ENCODE measurements around the gene IFNK.

The IFNK gene

DNA sequence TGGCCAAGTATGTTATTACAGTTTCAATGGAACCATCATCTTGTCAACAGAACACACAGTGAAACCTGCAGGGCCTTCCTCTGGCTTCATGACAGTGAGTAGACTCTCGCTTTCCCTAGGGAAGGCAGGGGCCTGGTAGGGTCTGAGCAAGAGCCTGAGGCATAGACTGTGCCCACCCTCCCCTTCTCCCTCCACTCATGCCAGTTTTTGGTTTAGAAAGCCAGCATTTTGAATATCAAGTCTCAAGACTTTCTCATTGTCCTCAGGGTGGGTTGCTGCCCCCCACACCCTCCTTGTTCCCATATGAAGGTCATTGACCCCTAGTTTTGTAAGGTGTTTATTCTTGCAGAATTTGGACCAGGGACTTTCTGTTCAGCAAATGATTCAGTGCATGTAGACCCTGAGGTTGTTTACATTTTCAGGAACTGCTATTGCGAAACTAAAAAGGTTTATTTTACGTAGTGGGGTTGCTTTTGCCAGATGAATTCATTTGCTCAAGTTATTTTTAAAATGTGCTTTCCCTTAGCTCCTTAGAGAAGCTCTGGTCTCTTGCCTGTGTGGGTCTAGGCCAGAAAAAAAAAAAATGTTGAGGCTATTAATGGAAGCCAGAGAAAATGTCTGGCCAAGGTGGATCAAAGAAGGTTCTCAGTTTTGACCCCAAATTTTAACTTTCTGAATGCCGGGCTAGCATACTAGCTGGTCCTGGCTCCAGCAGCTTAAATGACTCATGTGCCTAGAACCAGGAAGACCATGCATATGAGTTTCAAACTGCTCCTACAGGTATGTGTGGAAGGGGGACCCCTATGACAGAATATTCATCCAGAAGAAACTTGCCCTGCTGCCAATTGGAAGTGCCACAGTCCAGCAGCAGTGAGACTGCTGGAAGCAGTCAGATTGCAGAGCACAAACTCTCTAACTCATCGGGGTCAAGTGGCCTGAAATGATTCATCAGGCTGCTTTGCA, 15.7 kb downstream of the IFNK start:
- H3K9me3 Mint-ChIP-seq: no peaks in the 10 kb centered on the region
- peaks cover 14% of the 10 kb centered on the region for H3K4me1 Mint-ChIP-seq
- no peaks in the 10 kb centered on the region for H3K27me3 Mint-ChIP-seq
- no peak overlapping the region for H3K4me3 Mint-ChIP-seq
- H3K36me3 Mint-ChIP-seq: peaks cover 16% of the 10 kb centered on the region
- no peak overlapping the region for H3K27ac Mint-ChIP-seq
- no peak for ATAC-seq

GRCh38 chr9:27540502-27540901, 16.4 kb downstream of the IFNK start:
- no peaks in the 10 kb centered on the region for H3K27me3 Mint-ChIP-seq
- ATAC-seq: no peak
- no peaks in the 10 kb centered on the region for H3K9me3 Mint-ChIP-seq
- H3K36me3 Mint-ChIP-seq: peaks cover 22% of the 10 kb centered on the region
- no peak overlapping the region for H3K27ac Mint-ChIP-seq
- peaks cover 12% of the 10 kb centered on the region for H3K4me1 Mint-ChIP-seq
- no peak overlapping the region for H3K4me3 Mint-ChIP-seq

DNA sequence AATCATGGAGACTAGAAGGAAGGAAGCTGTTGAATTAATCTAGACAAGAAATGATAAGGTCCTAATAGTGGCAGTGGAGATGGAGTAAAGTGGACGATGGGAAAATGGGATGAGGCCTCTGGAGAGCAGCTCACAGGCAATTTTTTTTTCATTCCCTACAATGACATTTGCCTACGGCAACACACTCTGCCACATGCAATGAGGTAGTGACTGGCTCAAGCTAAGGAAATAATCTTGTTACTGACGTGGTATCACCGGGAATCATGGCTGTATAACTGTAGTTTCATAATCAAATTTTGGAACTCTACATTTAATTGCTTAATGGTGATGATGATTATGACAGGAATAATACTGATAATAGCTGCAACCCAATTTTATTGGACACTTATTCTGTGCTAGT, 17.6 kb downstream of the IFNK start:
- no peak for ATAC-seq
- Mint-ChIP-seq H3K36me3 (peaks cover 25% of the 10 kb centered on the region), H3K27me3 (no peaks in the 10 kb centered on the region), H3K4me3 (no peak overlapping the region), H3K9me3 (no peaks in the 10 kb centered on the region), H3K4me1 (peaks cover 5% of the 10 kb centered on the region), H3K27ac (no peak overlapping the region)

- Mint-ChIP-seq H3K36me3 (peaks cover 25% of the 10 kb centered on the region), H3K4me1 (peaks cover 5% of the 10 kb centered on the region), H3K9me3 (no peaks in the 10 kb centered on the region), H3K4me3 (no peak overlapping the region), H3K27ac (no peak overlapping the region), H3K27me3 (no peaks in the 10 kb centered on the region)
- no peak for ATAC-seq
Measured at GRCh38 chr9:27542508-27542907, 18.4 kb downstream of the IFNK start.

GRCh38 chr9:27545471-27545870, 21.4 kb downstream of the IFNK start:
- Mint-ChIP-seq H3K27ac (no peak overlapping the region), H3K9me3 (no peaks in the 10 kb centered on the region), H3K36me3 (peaks cover 25% of the 10 kb centered on the region), H3K4me3 (no peak overlapping the region), H3K27me3 (no peaks in the 10 kb centered on the region), H3K4me1 (no peaks in the 10 kb centered on the region)
- no peak for ATAC-seq

GRCh38 chr9:27548055-27548741, 24.1 kb downstream of the IFNK start:
- Mint-ChIP-seq H3K4me3 (no peak overlapping the region), H3K27ac (no peak overlapping the region), H3K4me1 (no peaks in the 10 kb centered on the region), H3K9me3 (no peaks in the 10 kb centered on the region), H3K36me3 (peaks cover 41% of the 10 kb centered on the region), H3K27me3 (no peaks in the 10 kb centered on the region)
- peak; percentile 58 for ATAC-seq

- H3K27ac Mint-ChIP-seq: no peak overlapping the region
- no peaks in the 10 kb centered on the region for H3K27me3 Mint-ChIP-seq
- no peak for ATAC-seq
- no peak overlapping the region for H3K4me3 Mint-ChIP-seq
- no peaks in the 10 kb centered on the region for H3K4me1 Mint-ChIP-seq
- H3K9me3 Mint-ChIP-seq: no peaks in the 10 kb centered on the region
- peaks cover 43% of the 10 kb centered on the region for H3K36me3 Mint-ChIP-seq
Measured at GRCh38 chr9:27549196-27549755, 25.2 kb downstream of the IFNK start.

DNA sequence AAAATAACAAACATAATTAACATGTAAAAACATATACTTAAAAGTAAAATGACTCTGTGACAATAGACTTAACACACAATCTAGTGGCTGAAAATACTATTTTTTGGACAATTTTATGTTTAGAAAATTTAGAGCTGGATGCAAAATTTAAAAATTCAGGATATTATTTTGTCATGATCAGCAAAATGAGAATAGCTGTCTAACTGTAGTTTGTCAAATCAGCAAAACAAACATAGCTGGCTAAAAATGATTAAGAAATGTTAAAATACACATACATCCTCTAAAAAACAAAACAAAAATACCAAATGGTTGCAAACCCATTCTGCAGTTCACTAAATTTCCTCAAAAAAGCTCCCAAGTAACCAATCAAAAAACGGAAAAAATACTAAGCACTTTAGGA, 30.6 kb downstream of the IFNK start:
- peaks cover 31% of the 10 kb centered on the region for H3K36me3 Mint-ChIP-seq
- ATAC-seq: no peak
- H3K4me1 Mint-ChIP-seq: no peaks in the 10 kb centered on the region
- no peak overlapping the region for H3K4me3 Mint-ChIP-seq
- no peaks in the 10 kb centered on the region for H3K27me3 Mint-ChIP-seq
- no peaks in the 10 kb centered on the region for H3K9me3 Mint-ChIP-seq
- no peak overlapping the region for H3K27ac Mint-ChIP-seq

DNA sequence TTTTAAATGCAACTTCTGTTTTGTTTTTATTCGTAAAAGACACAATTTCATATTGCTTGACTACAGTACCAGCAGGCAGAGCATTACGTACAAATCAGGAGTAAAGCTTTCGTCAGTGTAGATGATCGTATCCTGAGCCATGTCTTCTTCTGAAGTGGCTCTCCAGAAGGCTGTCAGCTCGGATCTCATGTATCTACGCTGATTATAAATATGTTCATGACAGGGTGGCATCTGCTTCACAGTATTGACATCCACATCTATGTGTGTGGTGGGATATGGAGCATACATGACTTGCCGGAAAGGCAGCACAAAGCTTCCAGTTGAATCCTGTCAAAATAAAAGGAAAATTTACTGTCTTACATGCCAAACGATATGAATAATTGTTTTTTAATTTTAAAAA, 32.4 kb downstream of the IFNK start:
- H3K27me3 Mint-ChIP-seq: no peaks in the 10 kb centered on the region
- no peak overlapping the region for H3K27ac Mint-ChIP-seq
- H3K36me3 Mint-ChIP-seq: peaks cover 22% of the 10 kb centered on the region
- peaks cover 2% of the 10 kb centered on the region for H3K4me1 Mint-ChIP-seq
- ATAC-seq: no peak
- no peak overlapping the region for H3K4me3 Mint-ChIP-seq
- H3K9me3 Mint-ChIP-seq: no peaks in the 10 kb centered on the region

DNA sequence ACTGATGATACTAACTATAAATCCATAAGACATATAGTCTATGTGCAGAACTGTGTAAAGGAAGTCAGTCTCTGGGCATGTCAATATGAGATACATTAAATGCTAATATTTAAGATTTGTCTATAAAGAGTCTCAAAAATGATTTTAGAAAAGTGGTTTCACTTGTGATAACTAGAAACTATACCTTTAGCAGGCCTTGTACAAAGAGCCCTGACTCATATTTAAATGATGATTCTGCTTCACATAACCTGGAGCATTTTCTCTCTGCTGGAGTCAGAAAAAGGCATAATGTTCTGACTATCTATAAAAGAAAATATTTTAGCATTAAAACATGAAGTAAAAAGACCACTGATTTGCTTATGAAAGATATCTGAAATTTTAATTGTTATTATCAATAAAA, 34.2 kb downstream of the IFNK start:
- Mint-ChIP-seq H3K4me1 (peaks cover 7% of the 10 kb centered on the region), H3K9me3 (no peaks in the 10 kb centered on the region), H3K27me3 (no peaks in the 10 kb centered on the region), H3K36me3 (peaks cover 17% of the 10 kb centered on the region), H3K4me3 (no peak overlapping the region), H3K27ac (no peak overlapping the region)
- ATAC-seq: no peak

DNA sequence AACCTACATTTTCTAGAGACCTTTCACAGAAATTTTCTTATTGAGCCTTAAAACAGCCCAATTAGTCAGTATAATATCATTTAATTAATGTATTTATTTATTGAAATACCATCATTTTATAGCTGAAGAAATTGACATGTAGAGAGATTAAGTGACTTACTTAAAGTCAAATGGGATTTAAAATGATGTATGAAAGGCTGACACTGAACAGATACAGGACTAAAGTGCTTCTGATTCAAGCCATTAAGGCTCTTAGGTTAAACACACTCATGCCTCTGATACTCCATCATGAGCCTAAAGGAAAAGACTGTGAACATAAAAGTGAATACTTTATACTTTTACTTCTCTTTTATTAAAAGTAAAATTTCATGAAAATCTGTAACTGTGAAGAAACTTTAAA, 36.4 kb downstream of the IFNK start:
- H3K4me1 Mint-ChIP-seq: peaks cover 17% of the 10 kb centered on the region

DNA sequence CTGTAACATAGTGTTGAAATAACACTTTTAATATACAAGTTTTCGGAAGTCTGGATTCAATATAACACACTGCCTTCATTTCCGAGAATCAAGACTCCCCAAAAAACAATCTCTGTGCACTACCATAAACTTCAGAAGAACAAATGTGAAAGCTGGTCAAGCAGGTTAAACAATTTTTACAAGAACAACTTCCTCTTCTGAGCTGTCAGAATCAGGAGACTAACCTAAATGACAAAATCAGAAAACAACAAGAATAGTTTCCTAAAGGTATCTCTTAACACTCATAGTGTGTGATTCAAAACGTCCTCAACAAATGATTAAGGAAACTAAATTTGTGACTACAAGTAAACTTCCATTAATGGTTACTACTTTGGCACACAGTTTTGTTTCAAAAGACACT, 37.6 kb downstream of the IFNK start:
- H3K27ac Mint-ChIP-seq: no peak overlapping the region
- no peaks in the 10 kb centered on the region for H3K9me3 Mint-ChIP-seq
- no peak for ATAC-seq
- peaks cover 17% of the 10 kb centered on the region for H3K4me1 Mint-ChIP-seq
- peaks cover 9% of the 10 kb centered on the region for H3K36me3 Mint-ChIP-seq
- no peaks in the 10 kb centered on the region for H3K27me3 Mint-ChIP-seq
- H3K4me3 Mint-ChIP-seq: no peak overlapping the region

More for the DNA sequence above, 36.4 kb downstream of the IFNK start:
- no peaks in the 10 kb centered on the region for H3K9me3 Mint-ChIP-seq
- no peak for ATAC-seq
- H3K36me3 Mint-ChIP-seq: peaks cover 6% of the 10 kb centered on the region
- no peak overlapping the region for H3K4me3 Mint-ChIP-seq
- no peak overlapping the region for H3K27ac Mint-ChIP-seq
- H3K27me3 Mint-ChIP-seq: no peaks in the 10 kb centered on the region

GRCh38 chr9:27563738-27564430, 39.8 kb downstream of the IFNK start:
- Mint-ChIP-seq H3K4me3 (no peak overlapping the region), H3K27me3 (no peaks in the 10 kb centered on the region), H3K4me1 (peaks cover 17% of the 10 kb centered on the region), H3K9me3 (no peaks in the 10 kb centered on the region), H3K36me3 (peaks cover 17% of the 10 kb centered on the region), H3K27ac (peak overlapping the region; percentile 73)
- no peak for ATAC-seq

DNA sequence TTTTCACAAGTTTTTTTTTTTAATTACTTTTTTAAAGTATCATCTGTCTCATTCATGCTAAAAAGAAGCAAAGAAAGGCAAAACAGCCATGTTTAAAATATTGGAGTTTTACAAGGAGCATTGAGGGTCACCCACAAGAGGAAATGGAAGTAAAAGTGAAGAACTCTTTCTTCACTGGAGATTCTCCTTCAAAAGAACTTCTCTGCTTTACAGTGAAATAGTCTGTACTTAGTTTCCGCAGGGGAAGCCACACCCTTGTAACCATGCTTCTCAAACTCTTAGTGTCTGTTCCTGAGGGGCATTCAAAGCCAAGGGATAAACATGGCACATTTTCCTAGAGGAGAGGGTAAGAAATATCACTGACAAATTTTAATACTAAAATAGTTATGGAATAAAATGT, 40.6 kb downstream of the IFNK start:
- H3K27me3 Mint-ChIP-seq: no peaks in the 10 kb centered on the region
- no peaks in the 10 kb centered on the region for H3K9me3 Mint-ChIP-seq
- no peak overlapping the region for H3K4me3 Mint-ChIP-seq
- ATAC-seq: no peak
- peak overlapping the region; percentile 73 for H3K27ac Mint-ChIP-seq
- H3K4me1 Mint-ChIP-seq: peaks cover 17% of the 10 kb centered on the region
- peaks cover 17% of the 10 kb centered on the region for H3K36me3 Mint-ChIP-seq

DNA sequence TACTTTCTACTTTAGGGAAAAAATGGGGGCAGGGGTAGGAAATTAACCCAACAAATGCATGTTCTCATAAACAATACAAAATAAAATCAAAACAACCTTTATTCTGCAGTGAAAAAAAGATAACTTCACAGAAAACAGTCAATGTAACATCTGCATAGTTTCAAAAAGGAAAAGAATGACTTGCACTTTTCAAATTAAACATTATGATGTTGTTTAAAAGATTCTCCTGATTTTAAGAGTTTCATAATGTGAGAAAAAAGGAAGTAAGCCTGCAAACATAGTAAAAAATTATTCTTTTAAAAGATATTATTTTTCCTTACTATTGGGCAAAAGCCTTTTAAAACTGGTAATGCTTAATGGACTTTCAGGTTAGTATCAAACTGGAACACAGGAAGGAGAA, 41.6 kb downstream of the IFNK start:
- H3K27me3 Mint-ChIP-seq: no peaks in the 10 kb centered on the region
- H3K27ac Mint-ChIP-seq: no peak overlapping the region
- no peak for ATAC-seq
- no peaks in the 10 kb centered on the region for H3K9me3 Mint-ChIP-seq
- H3K4me3 Mint-ChIP-seq: no peak overlapping the region
- H3K4me1 Mint-ChIP-seq: peaks cover 17% of the 10 kb centered on the region
- H3K36me3 Mint-ChIP-seq: peaks cover 17% of the 10 kb centered on the region
